ENCODE measurements around the gene ATP8B1.

DNA sequence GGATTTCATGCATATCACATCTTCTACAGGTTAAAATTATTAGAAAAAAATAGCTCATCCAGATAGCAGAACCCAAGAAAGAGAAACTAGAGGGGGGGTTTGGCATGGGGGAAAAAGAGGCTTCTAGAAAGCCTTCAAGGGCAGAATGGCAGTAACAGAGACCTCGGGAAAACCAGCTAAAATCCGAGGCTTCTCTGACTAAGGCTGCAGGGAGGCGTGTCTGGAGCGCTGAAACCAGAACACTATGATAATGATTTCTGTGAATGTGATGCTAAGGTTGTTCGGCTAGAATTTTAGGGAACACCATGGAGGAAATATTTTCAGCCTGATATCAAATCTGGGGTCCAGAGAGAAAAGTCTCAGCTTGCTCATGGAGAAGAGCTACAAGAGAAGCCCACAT is 73.0 kb downstream of the ATP8B1 start:
- TF ChIP-seq, protein P1, sequence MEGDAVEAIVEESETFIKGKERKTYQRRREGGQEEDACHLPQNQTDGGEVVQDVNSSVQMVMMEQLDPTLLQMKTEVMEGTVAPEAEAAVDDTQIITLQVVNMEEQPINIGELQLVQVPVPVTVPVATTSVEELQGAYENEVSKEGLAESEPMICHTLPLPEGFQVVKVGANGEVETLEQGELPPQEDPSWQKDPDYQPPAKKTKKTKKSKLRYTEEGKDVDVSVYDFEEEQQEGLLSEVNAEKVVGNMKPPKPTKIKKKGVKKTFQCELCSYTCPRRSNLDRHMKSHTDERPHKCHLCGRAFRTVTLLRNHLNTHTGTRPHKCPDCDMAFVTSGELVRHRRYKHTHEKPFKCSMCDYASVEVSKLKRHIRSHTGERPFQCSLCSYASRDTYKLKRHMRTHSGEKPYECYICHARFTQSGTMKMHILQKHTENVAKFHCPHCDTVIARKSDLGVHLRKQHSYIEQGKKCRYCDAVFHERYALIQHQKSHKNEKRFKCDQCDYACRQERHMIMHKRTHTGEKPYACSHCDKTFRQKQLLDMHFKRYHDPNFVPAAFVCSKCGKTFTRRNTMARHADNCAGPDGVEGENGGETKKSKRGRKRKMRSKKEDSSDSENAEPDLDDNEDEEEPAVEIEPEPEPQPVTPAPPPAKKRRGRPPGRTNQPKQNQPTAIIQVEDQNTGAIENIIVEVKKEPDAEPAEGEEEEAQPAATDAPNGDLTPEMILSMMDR (IDR thresholded peaks at IDR 0.05; ENCODE audit: extremely low read depth in 1 of 2, insufficient read depth in 1 of 2, low read depth in 1 of 2, low read length in 2 of 2), result no peak
- TF ChIP-seq, protein P2, sequence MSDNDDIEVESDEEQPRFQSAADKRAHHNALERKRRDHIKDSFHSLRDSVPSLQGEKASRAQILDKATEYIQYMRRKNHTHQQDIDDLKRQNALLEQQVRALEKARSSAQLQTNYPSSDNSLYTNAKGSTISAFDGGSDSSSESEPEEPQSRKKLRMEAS (IDR thresholded peaks at IDR 0.05; ENCODE audit: insufficient read depth, insufficient read length), result no peak
- TF ChIP-seq EZH2 (IDR thresholded peaks at IDR 0.05; ENCODE audit: borderline replicate concordance, low read depth, low read length, severe bottlenecking) (no peak), POLR2A (IDR thresholded peaks at IDR 0.05; ENCODE audit: low read depth, low read length) (no peak), JUN (IDR thresholded peaks at IDR 0.05; ENCODE audit: borderline replicate concordance, insufficient read depth, insufficient read length, low read depth) (no peak), POLR2AphosphoS5 (IDR thresholded peaks at IDR 0.05; ENCODE audit: insufficient read depth, low read depth, low read length) (no peak), GATA2 (IDR thresholded peaks at IDR 0.05; ENCODE audit: insufficient read depth, insufficient read length, low read depth, low read length) (no peak), MYC (IDR thresholded peaks at IDR 0.05; ENCODE audit: low read depth, low read length) (no peak)

Data from endothelial cell of umbilical vein (primary cell).